Measurements from ENCODE around the gene MICU1.
"Not testable (repeated sequence)": the region's sequence is repeated elsewhere in the genome, so short reads cannot be mapped to it uniquely, and the experiment has no call there.

MICU1 gene

GRCh38 chr10:72625608-72626443, at the start of gene MICU1:
MICU1 (minus strand) TSS chr10:72626079; CDS start chr10:72566793, 59,286 bp downstream.
- peak; percentile 92 for DNase-seq

- DNase-seq: not testable (repeated sequence)
Measured at GRCh38 chr10:72674174-72674573, 48.3 kb upstream of the MICU1 start.

GRCh38 chr10:72673280-72673679, 47.4 kb upstream of the MICU1 start:
- no peak for DNase-seq

GRCh38 chr10:72667207-72667864, 41.5 kb upstream of the MICU1 start:
- no peak for DNase-seq

- no peak for DNase-seq
Measured at GRCh38 chr10:72665925-72666324, 40.0 kb upstream of the MICU1 start.

GRCh38 chr10:72663971-72664370, 38.1 kb upstream of the MICU1 start:
- no peak for DNase-seq

GRCh38 chr10:72661431-72661830, 35.6 kb upstream of the MICU1 start:
- DNase-seq: no peak

GRCh38 chr10:72660220-72660619, 34.3 kb upstream of the MICU1 start:
- DNase-seq: no peak

- DNase-seq: no peak
Measured at GRCh38 chr10:72659694-72660093, 33.8 kb upstream of the MICU1 start.

- DNase-seq: no peak
Measured at GRCh38 chr10:72658696-72659400, 33.0 kb upstream of the MICU1 start.

- DNase-seq: no peak
Measured at GRCh38 chr10:72654720-72655119, 28.8 kb upstream of the MICU1 start.

GRCh38 chr10:72653383-72654096, 27.7 kb upstream of the MICU1 start:
- no peak for DNase-seq

GRCh38 chr10:72649291-72649690, 23.4 kb upstream of the MICU1 start:
- DNase-seq: no peak

- no peak for DNase-seq
Measured at GRCh38 chr10:72648301-72648700, 22.4 kb upstream of the MICU1 start.

- DNase-seq: not testable (repeated sequence)
Measured at GRCh38 chr10:72646971-72647370, 21.1 kb upstream of the MICU1 start.

- DNase-seq: no peak
Measured at GRCh38 chr10:72645263-72645858, 19.5 kb upstream of the MICU1 start.

GRCh38 chr10:72642318-72642717, 16.4 kb upstream of the MICU1 start:
- no peak for DNase-seq

- DNase-seq: no peak
Measured at GRCh38 chr10:72639441-72639873, 13.6 kb upstream of the MICU1 start.

GRCh38 chr10:72638586-72639440, 12.9 kb upstream of the MICU1 start:
- DNase-seq: no peak

- no peak for DNase-seq
Measured at GRCh38 chr10:72637398-72637857, 11.5 kb upstream of the MICU1 start.

- no peak for DNase-seq
Measured at GRCh38 chr10:72630144-72630543, 4.3 kb upstream of the MICU1 start.

GRCh38 chr10:72626444-72626754, 520 bp upstream of the MICU1 start:
- no peak for DNase-seq

Measured in activated gamma-delta T cell treated with Interleukin-2 at 50 U/mL for 16 hours (primary cell).